ENCODE data around the gene IFI35. TPM values are rescaled to one million over a fixed set of nuclear protein-coding genes. Genes with fewer than 3 reads are reported as not detected.

IFI35 gene
- total RNA-seq, 4 donors from 2014 or later: 20.7 to 44.1 (median 24.8) TPM

GRCh38 chr17:43039646-43040045 is 33.1 kb downstream of the IFI35 start:
- TF ChIP-seq CTCF (IDR thresholded peaks at IDR 0.05; ENCODE audit: low read depth): no peak

GRCh38 chr17:43040655-43041054 is 34.1 kb downstream of the IFI35 start:
- no peak for TF ChIP-seq CTCF (IDR thresholded peaks at IDR 0.05; ENCODE audit: low read depth)

- no peak for TF ChIP-seq CTCF (IDR thresholded peaks at IDR 0.05; ENCODE audit: low read depth)
Measured at GRCh38 chr17:43042025-43042628, 35.5 kb downstream of the IFI35 start.

- no peak for TF ChIP-seq CTCF (IDR thresholded peaks at IDR 0.05; ENCODE audit: low read depth)
Measured at GRCh38 chr17:43043307-43043706, 36.7 kb downstream of the IFI35 start.

GRCh38 chr17:43044024-43044423 is 37.4 kb downstream of the IFI35 start:
- TF ChIP-seq CTCF (IDR thresholded peaks at IDR 0.05; ENCODE audit: low read depth): no peak

- TF ChIP-seq CTCF (IDR thresholded peaks at IDR 0.05; ENCODE audit: low read depth): no peak
Measured at GRCh38 chr17:43051969-43052368, 45.4 kb downstream of the IFI35 start.

GRCh38 chr17:43056051-43056450 is 49.5 kb downstream of the IFI35 start:
- no peak for TF ChIP-seq CTCF (IDR thresholded peaks at IDR 0.05; ENCODE audit: low read depth)
